Activated T-helper 2 cell treated with anti-CD3 and anti-CD28 coated beads, Interferon-gamma antibody, Interleukin-2, Interleukin-4, amounts not matched to agents 10 μg/mL and 5 μg/mL and 100 μg/mL, durations not matched to agents 14 hours and 24 hours and 36 hours (primary cell): Measurements from ENCODE around the gene F8. TPM values are rescaled to one million over a fixed set of nuclear protein-coding genes. Genes with fewer than 3 reads are reported as not detected.
"Not testable (repeated sequence)": the region's sequence is repeated elsewhere in the genome, so short reads cannot be mapped to it uniquely, and the experiment has no call there.

Experiments
- DNase-seq: peaks from one replicate; pipeline ENCODE4 v3.0.0; 2021; ENCODE audit warnings: low spot score
- H3K27ac Mint-ChIP-seq: one replicate; pipeline ENCODE4 v1.8.0; 2021; ENCODE audit warnings: mixed read lengths
- H3K27me3 Mint-ChIP-seq: one replicate; pipeline ENCODE4 v1.8.0; 2021; ENCODE audit warnings: low read depth, mixed read lengths
- H3K36me3 Mint-ChIP-seq: one replicate; pipeline ENCODE4 v1.8.0; 2021; ENCODE audit warnings: low read depth, mixed read lengths
- H3K4me1 Mint-ChIP-seq: one replicate; pipeline ENCODE4 v1.8.0; 2021; ENCODE audit warnings: low read depth, mixed read lengths
- H3K4me3 Mint-ChIP-seq: one replicate; pipeline ENCODE4 v1.8.0; 2021; ENCODE audit warnings: low read depth, mild to moderate bottlenecking, moderate library complexity, mixed read lengths
- H3K9me3 Mint-ChIP-seq: one replicate; pipeline ENCODE4 v1.8.0; 2021; ENCODE audit warnings: mixed read lengths
- intact Hi-C: fragments of 100-400 bp; cut with micrococcal nuclease; formaldehyde crosslinking; loops from one replicate; pipeline ENCODE4 v1.15.1; 2023
- total RNA-seq: library from RNA; stranded (reverse); gene quantifications from 2 replicates; pipeline ENCODE4 v1.2.3, GENCODE V29; 2022

The F8 gene
- total RNA-seq, 1 donor from 2014 or later = 3.7 TPM

GRCh38 chrX:154991476-154991875 is 31.0 kb downstream of the F8 start:
- Mint-ChIP-seq H3K4me3 (no peak overlapping the region), H3K27ac (no peak overlapping the region), H3K36me3 (no peaks in the 10 kb centered on the region), H3K27me3 (peaks cover 9% of the 10 kb centered on the region), H3K9me3 (no peaks in the 10 kb centered on the region), H3K4me1 (peaks cover 15% of the 10 kb centered on the region)
- intact Hi-C loops = no loop called here
- DNase-seq = no peak

- no peak overlapping the region for H3K4me3 Mint-ChIP-seq
- peaks cover 9% of the 10 kb centered on the region for H3K27me3 Mint-ChIP-seq
- H3K9me3 Mint-ChIP-seq = no peaks in the 10 kb centered on the region
- intact Hi-C loops = no loop called here
- no peaks in the 10 kb centered on the region for H3K36me3 Mint-ChIP-seq
- DNase-seq = no peak
- no peak overlapping the region for H3K27ac Mint-ChIP-seq
- peaks cover 15% of the 10 kb centered on the region for H3K4me1 Mint-ChIP-seq
Measured at GRCh38 chrX:154991039-154991438, 31.5 kb downstream of the F8 start.

- H3K4me3 Mint-ChIP-seq = no peak overlapping the region
- H3K4me1 Mint-ChIP-seq = peaks cover 15% of the 10 kb centered on the region
- H3K36me3 Mint-ChIP-seq = no peaks in the 10 kb centered on the region
- intact Hi-C loops = no loop called here
- no peak overlapping the region for H3K27ac Mint-ChIP-seq
- H3K9me3 Mint-ChIP-seq = no peaks in the 10 kb centered on the region
- no peak for DNase-seq
- H3K27me3 Mint-ChIP-seq = peaks cover 9% of the 10 kb centered on the region
Measured at GRCh38 chrX:154990496-154990895, 32.0 kb downstream of the F8 start.

- DNase-seq = no peak
- Mint-ChIP-seq H3K9me3 (no peaks in the 10 kb centered on the region), H3K36me3 (no peaks in the 10 kb centered on the region), H3K4me3 (no peak overlapping the region), H3K27ac (no peak overlapping the region), H3K27me3 (peaks cover 9% of the 10 kb centered on the region), H3K4me1 (peaks cover 15% of the 10 kb centered on the region)
- intact Hi-C loops = loop anchor here (10.0 kb wide), 1 partner anchor 836 kb away; no protein-coding TSS in a partner anchor
Measured at GRCh38 chrX:154988719-154989118, 33.8 kb downstream of the F8 start.

- Mint-ChIP-seq H3K27me3 (peaks cover 9% of the 10 kb centered on the region), H3K4me1 (peaks cover 15% of the 10 kb centered on the region), H3K4me3 (no peak overlapping the region), H3K9me3 (no peaks in the 10 kb centered on the region), H3K27ac (no peak overlapping the region), H3K36me3 (no peaks in the 10 kb centered on the region)
- intact Hi-C loops = loop anchor here (10.0 kb wide), 1 partner anchor 837 kb away; no protein-coding TSS in a partner anchor
- no peak for DNase-seq
Measured at GRCh38 chrX:154987940-154988339, 34.6 kb downstream of the F8 start.

- H3K36me3 Mint-ChIP-seq = no peaks in the 10 kb centered on the region
- peaks cover 15% of the 10 kb centered on the region for H3K4me1 Mint-ChIP-seq
- H3K27ac Mint-ChIP-seq = no peak overlapping the region
- no peaks in the 10 kb centered on the region for H3K9me3 Mint-ChIP-seq
- H3K27me3 Mint-ChIP-seq = peaks cover 9% of the 10 kb centered on the region
- no peak overlapping the region for H3K4me3 Mint-ChIP-seq
- intact Hi-C loops = loop anchor here (10.0 kb wide), 1 partner anchor 838 kb away; no protein-coding TSS in a partner anchor
- DNase-seq = no peak
Measured at GRCh38 chrX:154986826-154987575, 35.5 kb downstream of the F8 start.

- intact Hi-C loops = loop anchor here (1.0 to 10.0 kb wide), 7 partner anchors 46 to 844 kb away; partner anchors contain the start of genes BRCC3, CMC4, FUNDC2 and MTCP1
- no peaks in the 10 kb centered on the region for H3K36me3 Mint-ChIP-seq
- H3K9me3 Mint-ChIP-seq = peaks cover 9% of the 10 kb centered on the region
- peaks cover 12% of the 10 kb centered on the region for H3K4me1 Mint-ChIP-seq
- no peaks in the 10 kb centered on the region for H3K27me3 Mint-ChIP-seq
- H3K27ac Mint-ChIP-seq = peak overlapping the region; percentile 17
- DNase-seq = no peak
- H3K4me3 Mint-ChIP-seq = no peak overlapping the region
Measured at GRCh38 chrX:154981116-154981411, 41.5 kb downstream of the F8 start.

- Mint-ChIP-seq H3K27me3 (no peaks in the 10 kb centered on the region), H3K4me1 (peaks cover 12% of the 10 kb centered on the region), H3K36me3 (no peaks in the 10 kb centered on the region), H3K27ac (peak overlapping the region; percentile 69), H3K9me3 (peaks cover 9% of the 10 kb centered on the region), H3K4me3 (peak overlapping the region; percentile 71)
- intact Hi-C loops = loop anchor here (1.0 to 10.0 kb wide), 7 partner anchors 46 to 844 kb away; partner anchors contain the start of genes BRCC3, CMC4, FUNDC2 and MTCP1
- DNase-seq = peak; percentile 67
Measured at GRCh38 chrX:154980330-154981115, 42.0 kb downstream of the F8 start.

- no peak for DNase-seq
- intact Hi-C loops = loop anchor here (2.0 to 10.0 kb wide), 6 partner anchors 47 to 845 kb away; partner anchors contain the start of genes BRCC3, CMC4, FUNDC2 and MTCP1
- peaks cover 12% of the 10 kb centered on the region for H3K4me1 Mint-ChIP-seq
- H3K36me3 Mint-ChIP-seq = no peaks in the 10 kb centered on the region
- no peak overlapping the region for H3K4me3 Mint-ChIP-seq
- peaks cover 2% of the 10 kb centered on the region for H3K27me3 Mint-ChIP-seq
- peaks cover 9% of the 10 kb centered on the region for H3K9me3 Mint-ChIP-seq
- no peak overlapping the region for H3K27ac Mint-ChIP-seq
Measured at GRCh38 chrX:154979629-154980028, 42.9 kb downstream of the F8 start.

- H3K4me3 Mint-ChIP-seq = no peak overlapping the region
- no peak overlapping the region for H3K27ac Mint-ChIP-seq
- no peaks in the 10 kb centered on the region for H3K9me3 Mint-ChIP-seq
- intact Hi-C loops = no loop called here
- H3K4me1 Mint-ChIP-seq = peaks cover 2% of the 10 kb centered on the region
- H3K27me3 Mint-ChIP-seq = peaks cover 16% of the 10 kb centered on the region
- no peaks in the 10 kb centered on the region for H3K36me3 Mint-ChIP-seq
- DNase-seq = no peak
Measured at GRCh38 chrX:154968353-154968752, 54.2 kb downstream of the F8 start.

- DNase-seq = no peak
- no peaks in the 10 kb centered on the region for H3K9me3 Mint-ChIP-seq
- peaks cover 2% of the 10 kb centered on the region for H3K4me1 Mint-ChIP-seq
- H3K27ac Mint-ChIP-seq = no peak overlapping the region
- H3K36me3 Mint-ChIP-seq = no peaks in the 10 kb centered on the region
- no peak overlapping the region for H3K4me3 Mint-ChIP-seq
- intact Hi-C loops = no loop called here
- H3K27me3 Mint-ChIP-seq = peaks cover 16% of the 10 kb centered on the region
Measured at GRCh38 chrX:154967603-154968002, 54.9 kb downstream of the F8 start.

- Mint-ChIP-seq H3K27me3 (peaks cover 5% of the 10 kb centered on the region), H3K27ac (no peak overlapping the region), H3K4me3 (no peak overlapping the region), H3K9me3 (no peaks in the 10 kb centered on the region), H3K4me1 (no peaks in the 10 kb centered on the region), H3K36me3 (no peaks in the 10 kb centered on the region)
- DNase-seq = no peak
- intact Hi-C loops = no loop called here
Measured at GRCh38 chrX:154961947-154962346, 60.6 kb downstream of the F8 start.

GRCh38 chrX:154955799-154956198 is 66.7 kb downstream of the F8 start:
- H3K4me3 Mint-ChIP-seq, H3K27me3 Mint-ChIP-seq, H3K9me3 Mint-ChIP-seq, H3K27ac Mint-ChIP-seq, H3K36me3 Mint-ChIP-seq, DNase-seq, intact Hi-C loops, H3K4me1 Mint-ChIP-seq: not testable (repeated sequence)
